Coronary artery (tissue), 2 donors: ENCODE data around the gene NHSL1.

Experiments used
- DNase-seq: peaks from one replicate; pipeline ENCODE4 v3.0.0-alpha.2; 2017; ENCODE audit warnings: low spot score
- H3K27ac ChIP-seq, 2 donors: fragments of 200-600 bp; sonication (generic); one replicate each; pipeline ENCODE4 v1.5.1; 2016 to 2019
- H3K4me3 ChIP-seq: fragments of 200-600 bp; sonication (generic); 2 replicates; pipeline ENCODE4 v1.5.1; 2016; ENCODE audit warnings: mild to moderate bottlenecking, moderate library complexity
- CTCF ChIP-seq: fragments of 200-600 bp; sonication (generic); IDR thresholded peaks from one replicate; pipeline ENCODE4 v1.5.1; 2019; ENCODE audit warnings: antibody characterized with exemption

The NHSL1 gene

GRCh38 chr6:138480279-138480949 is 18.9 kb downstream of the NHSL1 start:
- no peak for DNase-seq
- no peak overlapping the region for H3K27ac ChIP-seq
- no peak overlapping the region for H3K4me3 ChIP-seq
- TF ChIP-seq CTCF = no peak

- no peak overlapping the region for H3K4me3 ChIP-seq
- TF ChIP-seq CTCF = no peak
- no peak overlapping the region for H3K27ac ChIP-seq
- DNase-seq = no peak
These were observed 21.3 kb downstream of the NHSL1 start for GRCh38 chr6:138477913-138478539.

GRCh38 chr6:138476116-138476515 is 23.2 kb downstream of the NHSL1 start:
- DNase-seq = no peak
- TF ChIP-seq CTCF = no peak
- no peak overlapping the region for H3K4me3 ChIP-seq
- no peak overlapping the region for H3K27ac ChIP-seq

- no peak for DNase-seq
- no peak for TF ChIP-seq CTCF
- Histone ChIP-seq H3K4me3 (no peak overlapping the region), H3K27ac (no peak overlapping the region)
These were observed 26.1 kb downstream of the NHSL1 start for GRCh38 chr6:138473144-138473543.

GRCh38 chr6:138468320-138469015 is 30.8 kb downstream of the NHSL1 start:
- Histone ChIP-seq H3K27ac (no peak overlapping the region), H3K4me3 (no peak overlapping the region)
- DNase-seq = no peak
- TF ChIP-seq CTCF = no peak

- Histone ChIP-seq H3K27ac (no peak overlapping the region), H3K4me3 (no peak overlapping the region)
- no peak for TF ChIP-seq CTCF
- no peak for DNase-seq
These were observed 31.4 kb downstream of the NHSL1 start for GRCh38 chr6:138467901-138468300.
